B cell (primary cell): ENCODE results near the gene MCF2L.

ENCODE experiments used
- CTCF ChIP-seq: fragments of 200-600 bp; IDR thresholded peaks from one replicate; pipeline ENCODE4 v1.8.0; 2022; ENCODE audit warnings: antibody characterized with exemption, mild to moderate bottlenecking
- EZH2 ChIP-seq: IDR thresholded peaks from 2 replicates; pipeline ENCODE4 v1.6.1; 2012; ENCODE audit warnings: borderline replicate concordance, low read depth, mild to moderate bottlenecking, moderate library complexity, low read length; ENCODE audit not compliant: insufficient read depth, poor library complexity, severe bottlenecking

GRCh38 chr13:113086991-113087922 is 118.2 kb downstream of the MCF2L start:
- TF ChIP-seq EZH2, result no peak
- TF ChIP-seq CTCF, result no peak
